Fibroblast of lung (primary cell): ENCODE data around the gene SLC26A1. TPM values are rescaled to one million over a fixed set of nuclear protein-coding genes. Genes with fewer than 3 reads are reported as not detected.

ENCODE experiments used
- DNase-seq, 2 donors: peaks; one replicate each; pipeline versions ENCODE4 v3.0.0 to v3.0.0-alpha.2; 2010; ENCODE audit warnings: low read depth in 2 of 2
- H2AFZ ChIP-seq: 2 replicates; pipeline ENCODE4 v1.5.1; 2012; ENCODE audit warnings: low read length, control low read depth, inconsistent platforms
- H3K27ac ChIP-seq: 2 replicates; pipeline ENCODE4 v1.5.1; 2011; ENCODE audit warnings: low read length, control low read depth; ENCODE audit not compliant: insufficient read depth
- H3K27me3 ChIP-seq: 2 replicates; pipeline ENCODE4 v1.5.1; 2011; ENCODE audit warnings: mild to moderate bottlenecking, low read length; ENCODE audit not compliant: control insufficient read depth, insufficient read depth
- H3K36me3 ChIP-seq: 2 replicates; pipeline ENCODE4 v1.5.1; 2011; ENCODE audit warnings: low read length; ENCODE audit not compliant: control insufficient read depth, insufficient read depth
- H3K4me1 ChIP-seq: 2 replicates; pipeline ENCODE4 v1.5.1; 2011; ENCODE audit warnings: low read length; ENCODE audit not compliant: control insufficient read depth, insufficient read depth; ENCODE audit errors: extremely low read depth
- H3K4me2 ChIP-seq: 2 replicates; pipeline ENCODE4 v1.5.1; 2011; ENCODE audit warnings: low read length, control low read depth; ENCODE audit not compliant: insufficient read depth; ENCODE audit errors: extremely low read depth
- H3K4me3 ChIP-seq, 4 experiments: fragments of 200-600 bp in 1 of 4; sonication (generic) in 1 of 4; replicated peaks in 1 of 4; 2 replicates each; pipeline ENCODE4 v1.5.1; 2011 to 2016; ENCODE audit warnings: low read length in 4 of 4, low read depth in 3 of 4, mild to moderate bottlenecking in 3 of 4, control low read depth in 2 of 4, inconsistent platforms in 1 of 4, mixed read lengths in 1 of 4; ENCODE audit not compliant: insufficient read depth in 1 of 4; ENCODE audit errors: control extremely low read depth in 1 of 4
- H3K79me2 ChIP-seq: 2 replicates; pipeline ENCODE4 v1.5.1; 2012; ENCODE audit warnings: mild to moderate bottlenecking, low read length, inconsistent platforms; ENCODE audit not compliant: control insufficient read depth, insufficient read depth
- H3K9ac ChIP-seq: 2 replicates; pipeline ENCODE4 v1.5.1; 2011; ENCODE audit warnings: mild to moderate bottlenecking, low read length, control low read depth; ENCODE audit not compliant: insufficient read depth
- H3K9me3 ChIP-seq: 2 replicates; pipeline ENCODE4 v1.5.1; 2012; ENCODE audit warnings: low read depth, low read length; ENCODE audit not compliant: control insufficient read depth, insufficient read depth
- H4K20me1 ChIP-seq: 2 replicates; pipeline ENCODE4 v1.5.1; 2011; ENCODE audit warnings: low read length; ENCODE audit not compliant: control insufficient read depth, insufficient read depth; ENCODE audit errors: extremely low read depth
- CTCF ChIP-seq, 2 donors: IDR thresholded peaks in 1 of 2; conservative IDR thresholded peaks in 1 of 2; 1 replicate in 1 of 2; 2 replicates in 1 of 2; pipeline ENCODE4 v1.5.1; 2011 to 2012; ENCODE audit warnings: low read length in 2 of 2, control low read depth in 1 of 2, inconsistent platforms in 1 of 2, low read depth in 1 of 2, mild to moderate bottlenecking in 1 of 2
- EZH2 ChIP-seq: IDR thresholded peaks from 2 replicates; pipeline ENCODE4 v1.5.1; 2012; ENCODE audit warnings: low read length, control low read depth, mild to moderate bottlenecking; ENCODE audit errors: missing control alignments
- polyA plus RNA-seq, 2 donors: library from polyadenylated mRNA; depleted of rRNA in 1 of 2; stranded (reverse) in 1 of 2; unstranded in 1 of 2; fragments of >200 nt; gene quantifications; 2 replicates each; pipeline ENCODE4 v1.2.1, GENCODE V29; 2011 to 2012; ENCODE audit warnings: missing spikeins in 1 of 2
- total RNA-seq: library from RNA; depleted of rRNA; stranded (reverse); fragments of >200 nt; gene quantifications from 2 replicates; pipeline ENCODE4 v1.2.1, GENCODE V29; 2014

SLC26A1 gene
- total and polyA plus RNA-seq, 2 donors (not counting 1 experiment from before 2014, with no cell fraction given) = 0.05 to 0.33 TPM

- Histone ChIP-seq H2AFZ (no peak overlapping the region), H3K79me2 (no peaks in the 10 kb centered on the region), H4K20me1 (no peaks in the 10 kb centered on the region), H3K9ac (no peak overlapping the region), H3K27ac (no peak overlapping the region), H3K4me1 (peaks cover 4% of the 10 kb centered on the region), H3K27me3 (no peaks in the 10 kb centered on the region), H3K36me3 (peaks cover 6% of the 10 kb centered on the region), H3K4me3 (no peak overlapping the region), H3K9me3 (no peaks in the 10 kb centered on the region), H3K4me2 (no peak overlapping the region)
- TF ChIP-seq CTCF (conservative IDR thresholded peaks at IDR 0.05 in 1 of 2, IDR thresholded peaks at IDR 0.05 in 1 of 2; ENCODE audit: low read depth in 1 of 2, low read length in 2 of 2) (no peak), EZH2 (no peak)
- DNase-seq = no peak
Measured at GRCh38 chr4:968621-969394, 24.4 kb downstream of the SLC26A1 start.

- Histone ChIP-seq H2AFZ (no peak overlapping the region), H3K27me3 (no peaks in the 10 kb centered on the region), H3K9me3 (no peaks in the 10 kb centered on the region), H3K4me3 (no peak overlapping the region), H3K27ac (no peak overlapping the region), H3K4me1 (peaks cover 4% of the 10 kb centered on the region), H3K36me3 (peaks cover 6% of the 10 kb centered on the region), H3K79me2 (no peaks in the 10 kb centered on the region), H3K9ac (no peak overlapping the region), H4K20me1 (no peaks in the 10 kb centered on the region), H3K4me2 (no peak overlapping the region)
- no peak for TF ChIP-seq CTCF (conservative IDR thresholded peaks at IDR 0.05 in 1 of 2, IDR thresholded peaks at IDR 0.05 in 1 of 2; ENCODE audit: low read depth in 1 of 2, low read length in 2 of 2)
- TF ChIP-seq EZH2 = no peak
- no peak for DNase-seq
Measured at GRCh38 chr4:968221-968620, 25.0 kb downstream of the SLC26A1 start.

- no peak for DNase-seq
- Histone ChIP-seq H3K36me3 (peaks cover 6% of the 10 kb centered on the region), H2AFZ (no peak overlapping the region), H4K20me1 (no peaks in the 10 kb centered on the region), H3K79me2 (no peaks in the 10 kb centered on the region), H3K4me3 (no peak overlapping the region), H3K4me1 (peaks cover 4% of the 10 kb centered on the region), H3K9ac (no peak overlapping the region), H3K9me3 (no peaks in the 10 kb centered on the region), H3K4me2 (no peak overlapping the region), H3K27me3 (no peaks in the 10 kb centered on the region), H3K27ac (no peak overlapping the region)
- no peak for TF ChIP-seq CTCF (conservative IDR thresholded peaks at IDR 0.05 in 1 of 2, IDR thresholded peaks at IDR 0.05 in 1 of 2; ENCODE audit: low read depth in 1 of 2, low read length in 2 of 2)
- TF ChIP-seq EZH2 = no peak
Measured at GRCh38 chr4:967113-968104, 25.8 kb downstream of the SLC26A1 start.
